ENCODE results near the gene AKR1A1. TPM values are rescaled to one million over a fixed set of nuclear protein-coding genes. Genes with fewer than 3 reads are reported as not detected.

AKR1A1 gene
- total and polyA plus RNA-seq, 2 experiments from 2014 or later = 145 to 291 TPM

DNA sequence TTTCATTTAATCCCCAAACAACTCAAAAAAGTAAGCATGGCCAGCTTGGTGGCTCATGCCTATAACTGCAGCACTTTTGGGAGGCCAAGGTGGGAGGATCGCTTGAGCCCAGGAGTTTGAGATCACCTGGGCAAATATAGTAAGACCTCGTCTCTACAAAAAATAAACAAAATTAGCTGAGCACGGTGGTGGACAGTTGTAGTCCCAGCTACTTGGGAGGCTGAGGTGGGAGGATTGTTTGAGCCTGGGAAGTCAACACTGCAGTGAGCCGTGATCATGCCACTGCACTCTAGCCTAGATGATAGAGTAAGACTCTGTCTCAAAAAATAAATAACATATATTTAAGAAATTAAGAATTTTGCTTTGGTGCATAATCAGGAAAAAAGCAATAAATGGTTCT is 6.1 kb upstream of the AKR1A1 start:
- no peaks in the 10 kb centered on the region for H3K36me3 ChIP-seq
- peaks cover 5% of the 10 kb centered on the region for H3K4me1 ChIP-seq (ENCODE audit: low read depth)
- H3K4me3 ChIP-seq = no peak overlapping the region
- no peak for DNase-seq (ENCODE audit: low read depth in 1 of 2, low spot score in 1 of 2)
- no peaks in the 10 kb centered on the region for H3K27me3 ChIP-seq
- no peaks in the 10 kb centered on the region for H3K9me3 ChIP-seq (ENCODE audit: low read depth)
- TF ChIP-seq, protein P1, sequence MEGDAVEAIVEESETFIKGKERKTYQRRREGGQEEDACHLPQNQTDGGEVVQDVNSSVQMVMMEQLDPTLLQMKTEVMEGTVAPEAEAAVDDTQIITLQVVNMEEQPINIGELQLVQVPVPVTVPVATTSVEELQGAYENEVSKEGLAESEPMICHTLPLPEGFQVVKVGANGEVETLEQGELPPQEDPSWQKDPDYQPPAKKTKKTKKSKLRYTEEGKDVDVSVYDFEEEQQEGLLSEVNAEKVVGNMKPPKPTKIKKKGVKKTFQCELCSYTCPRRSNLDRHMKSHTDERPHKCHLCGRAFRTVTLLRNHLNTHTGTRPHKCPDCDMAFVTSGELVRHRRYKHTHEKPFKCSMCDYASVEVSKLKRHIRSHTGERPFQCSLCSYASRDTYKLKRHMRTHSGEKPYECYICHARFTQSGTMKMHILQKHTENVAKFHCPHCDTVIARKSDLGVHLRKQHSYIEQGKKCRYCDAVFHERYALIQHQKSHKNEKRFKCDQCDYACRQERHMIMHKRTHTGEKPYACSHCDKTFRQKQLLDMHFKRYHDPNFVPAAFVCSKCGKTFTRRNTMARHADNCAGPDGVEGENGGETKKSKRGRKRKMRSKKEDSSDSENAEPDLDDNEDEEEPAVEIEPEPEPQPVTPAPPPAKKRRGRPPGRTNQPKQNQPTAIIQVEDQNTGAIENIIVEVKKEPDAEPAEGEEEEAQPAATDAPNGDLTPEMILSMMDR (IDR thresholded peaks at IDR 0.05; ENCODE audit: low read depth, low read length) = no peak
- H3K27ac ChIP-seq = no peak overlapping the region

DNA sequence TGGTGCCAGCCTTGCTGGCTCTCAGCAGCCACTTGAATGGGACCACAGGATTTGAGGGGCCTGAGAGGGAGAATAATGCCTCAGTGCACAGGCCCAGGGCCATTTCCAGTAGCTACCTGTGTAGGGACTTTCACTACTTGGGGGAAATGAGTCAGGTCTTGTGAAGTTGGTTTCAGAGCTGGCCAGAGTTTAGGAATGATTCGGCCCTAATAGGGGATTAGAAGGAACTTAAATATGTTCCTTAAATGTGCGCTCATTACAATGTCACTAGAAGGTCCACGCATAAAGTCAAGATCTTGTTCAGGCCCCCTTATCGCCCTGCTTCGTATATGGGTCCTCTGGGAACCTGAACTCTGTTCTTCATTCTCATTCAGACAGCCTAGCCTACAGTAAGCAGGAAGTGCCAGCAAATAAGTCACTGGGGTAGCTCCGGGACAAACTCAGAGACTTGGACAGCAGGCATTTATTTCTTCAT is 5.6 kb upstream of the AKR1A1 start:
- Histone ChIP-seq H3K27me3 (no peaks in the 10 kb centered on the region), H3K9me3 (ENCODE audit: low read depth) (no peaks in the 10 kb centered on the region), H3K36me3 (no peaks in the 10 kb centered on the region), H3K4me3 (no peak overlapping the region), H3K4me1 (ENCODE audit: low read depth) (peaks cover 5% of the 10 kb centered on the region), H3K27ac (no peak overlapping the region)
- TF ChIP-seq, protein P1 (IDR thresholded peaks at IDR 0.05; ENCODE audit: low read depth, low read length) = no peak
- no peak for DNase-seq (ENCODE audit: low read depth in 1 of 2, low spot score in 1 of 2)

DNA sequence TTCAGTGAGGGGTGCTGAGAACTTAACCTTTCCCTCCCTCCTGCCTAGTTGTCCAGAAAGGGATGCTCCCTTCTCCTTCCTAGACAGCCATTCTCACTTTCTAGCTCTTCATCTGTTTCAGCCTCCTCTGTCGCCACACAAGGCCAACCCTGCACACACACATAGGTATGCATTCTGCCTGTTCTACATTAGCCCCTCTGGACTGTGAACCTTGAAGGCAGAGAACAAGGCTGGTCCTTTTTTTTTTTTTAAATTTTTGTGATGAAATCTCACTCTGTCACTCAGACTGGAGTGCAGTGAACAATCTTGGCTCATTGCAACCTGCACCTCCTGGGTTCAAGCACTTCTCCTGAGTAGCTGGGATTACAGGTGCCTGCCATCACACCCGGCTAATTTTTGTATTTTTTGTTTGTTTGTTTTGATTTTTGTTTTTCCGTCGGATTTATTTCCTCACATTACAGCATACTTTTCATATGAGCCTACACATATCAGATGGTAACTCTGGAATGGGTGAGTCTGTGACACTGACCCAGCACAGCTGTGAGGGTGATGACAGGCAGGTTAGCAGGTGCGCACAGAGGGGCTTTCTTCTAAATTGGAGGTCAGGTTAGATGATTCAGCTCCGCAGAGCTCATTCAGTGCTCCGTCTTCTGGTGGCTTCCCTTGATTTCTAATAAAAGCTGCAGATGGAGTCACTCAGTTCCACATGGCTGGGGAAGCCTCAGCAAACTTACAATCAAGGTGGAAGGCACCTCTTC is 4.9 kb upstream of the AKR1A1 start:
- no peaks in the 10 kb centered on the region for H3K27me3 ChIP-seq
- TF ChIP-seq, protein P1 (IDR thresholded peaks at IDR 0.05; ENCODE audit: low read depth, low read length) = no peak
- no peaks in the 10 kb centered on the region for H3K9me3 ChIP-seq (ENCODE audit: low read depth)
- H3K4me1 ChIP-seq (ENCODE audit: low read depth) = peaks cover 9% of the 10 kb centered on the region
- no peak overlapping the region for H3K27ac ChIP-seq
- H3K4me3 ChIP-seq = no peak overlapping the region
- H3K36me3 ChIP-seq = no peaks in the 10 kb centered on the region
- DNase-seq (ENCODE audit: low read depth in 1 of 2, low spot score in 1 of 2) = no peak

DNA sequence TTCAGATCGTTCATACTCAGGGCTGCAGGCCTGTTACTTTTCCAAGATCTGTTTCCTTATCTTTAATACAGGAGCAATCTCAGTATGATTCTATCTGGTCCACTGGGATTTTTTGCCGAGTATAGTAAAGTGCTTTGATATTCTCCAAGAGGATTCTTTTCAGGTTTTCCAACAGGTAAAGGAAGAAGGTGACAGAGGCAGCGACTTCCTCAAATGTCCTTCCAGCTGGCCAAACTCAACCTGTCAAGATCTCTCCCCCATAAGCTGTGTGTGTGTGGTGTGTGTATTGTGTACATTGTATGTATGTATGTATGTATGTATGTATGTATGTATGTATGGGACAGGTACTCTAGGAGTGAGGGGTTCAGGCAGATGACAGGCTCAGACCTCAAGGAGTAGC is 1.1 kb downstream of the AKR1A1 start:
- Histone ChIP-seq H3K4me3 (peak overlapping the region; percentile 44), H3K27me3 (no peaks in the 10 kb centered on the region), H3K9me3 (ENCODE audit: low read depth) (no peaks in the 10 kb centered on the region), H3K36me3 (peaks cover 11% of the 10 kb centered on the region), H3K27ac (peak overlapping the region; percentile 96), H3K4me1 (ENCODE audit: low read depth) (peaks cover 14% of the 10 kb centered on the region)
- TF ChIP-seq, protein P1 (IDR thresholded peaks at IDR 0.05; ENCODE audit: low read depth, low read length) = no peak
- no peak for DNase-seq (ENCODE audit: low read depth in 1 of 2, low spot score in 1 of 2)

DNA sequence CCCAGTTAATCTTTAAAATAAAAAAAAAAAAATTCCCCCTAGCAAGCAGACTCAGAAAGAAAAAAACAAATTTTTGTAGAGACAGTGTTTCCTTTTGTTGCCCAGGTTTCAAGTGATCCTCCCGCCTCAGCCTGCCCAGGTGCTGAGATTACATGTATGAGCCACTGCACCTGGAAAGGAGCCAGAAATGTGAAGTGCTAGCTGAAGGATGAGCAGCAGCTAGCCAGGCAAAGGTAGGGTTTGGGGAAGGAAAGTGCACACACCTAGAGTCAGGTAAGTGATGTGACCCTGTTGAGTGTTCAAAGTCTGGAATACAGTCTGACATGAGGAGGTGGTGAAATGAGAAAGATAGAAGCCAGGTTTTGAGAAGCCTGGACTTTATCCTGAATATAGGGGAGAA is 1.7 kb downstream of the AKR1A1 start:
- H3K36me3 ChIP-seq = peaks cover 11% of the 10 kb centered on the region
- peaks cover 14% of the 10 kb centered on the region for H3K4me1 ChIP-seq (ENCODE audit: low read depth)
- no peaks in the 10 kb centered on the region for H3K27me3 ChIP-seq
- no peaks in the 10 kb centered on the region for H3K9me3 ChIP-seq (ENCODE audit: low read depth)
- TF ChIP-seq, protein P1 (IDR thresholded peaks at IDR 0.05; ENCODE audit: low read depth, low read length) = no peak
- H3K4me3 ChIP-seq = no peak overlapping the region
- DNase-seq (ENCODE audit: low read depth in 1 of 2, low spot score in 1 of 2) = no peak
- no peak overlapping the region for H3K27ac ChIP-seq
